ENCODE data around the gene SRGAP1.

GRCh38 chr12:64065881-64066451 is 221.5 kb downstream of the SRGAP1 start:
- TF ChIP-seq CTCF (IDR thresholded peaks at IDR 0.05; ENCODE audit: poor library complexity): no peak
- no peak for TF ChIP-seq EZH2 (IDR thresholded peaks at IDR 0.05; ENCODE audit: borderline replicate concordance)
